Measurements from ENCODE around the gene CLEC18A. TPM values are rescaled to one million over a fixed set of nuclear protein-coding genes. Genes with fewer than 3 reads are reported as not detected.

Gene CLEC18A
- total RNA-seq, 2 donors from 2014 or later: 12.4 to 21.9 TPM

DNA sequence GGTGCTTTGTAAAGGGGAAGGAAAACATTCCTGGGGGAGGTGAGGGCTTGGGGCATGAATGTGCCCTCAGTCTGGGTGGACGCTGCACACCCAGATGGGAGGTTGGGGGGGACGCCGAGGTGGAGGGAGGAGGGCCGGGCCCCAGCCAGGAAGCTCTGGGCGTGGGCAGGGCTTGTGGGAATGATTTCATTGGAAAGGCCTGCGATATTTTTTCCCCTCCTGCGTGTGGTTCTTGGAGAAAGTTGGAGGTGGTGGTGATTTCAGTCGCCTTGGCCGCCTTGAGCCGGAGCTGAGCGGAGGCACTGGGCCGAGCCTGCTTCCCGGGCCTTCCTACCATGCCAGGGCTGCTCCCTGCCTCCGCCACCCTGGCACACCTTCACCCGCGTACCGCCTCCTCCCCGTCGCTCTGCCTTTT is 26.4 kb upstream of the CLEC18A start:
- DNase-seq (ENCODE audit: low spot score): peak; percentile 70
- peaks cover 26 to 68% of the 10 kb centered on the region in 2 donors for H3K4me1 ChIP-seq (ENCODE audit: control insufficient read depth in 1 of 2, low read depth in 2 of 2)
- ATAC-seq (ENCODE audit: insufficient number of reproducible peaks, low FRiP score, low read depth): peak; percentile 56
- H3K9me3 ChIP-seq: no peaks in the 10 kb centered on the region
- TF ChIP-seq, protein P1, sequence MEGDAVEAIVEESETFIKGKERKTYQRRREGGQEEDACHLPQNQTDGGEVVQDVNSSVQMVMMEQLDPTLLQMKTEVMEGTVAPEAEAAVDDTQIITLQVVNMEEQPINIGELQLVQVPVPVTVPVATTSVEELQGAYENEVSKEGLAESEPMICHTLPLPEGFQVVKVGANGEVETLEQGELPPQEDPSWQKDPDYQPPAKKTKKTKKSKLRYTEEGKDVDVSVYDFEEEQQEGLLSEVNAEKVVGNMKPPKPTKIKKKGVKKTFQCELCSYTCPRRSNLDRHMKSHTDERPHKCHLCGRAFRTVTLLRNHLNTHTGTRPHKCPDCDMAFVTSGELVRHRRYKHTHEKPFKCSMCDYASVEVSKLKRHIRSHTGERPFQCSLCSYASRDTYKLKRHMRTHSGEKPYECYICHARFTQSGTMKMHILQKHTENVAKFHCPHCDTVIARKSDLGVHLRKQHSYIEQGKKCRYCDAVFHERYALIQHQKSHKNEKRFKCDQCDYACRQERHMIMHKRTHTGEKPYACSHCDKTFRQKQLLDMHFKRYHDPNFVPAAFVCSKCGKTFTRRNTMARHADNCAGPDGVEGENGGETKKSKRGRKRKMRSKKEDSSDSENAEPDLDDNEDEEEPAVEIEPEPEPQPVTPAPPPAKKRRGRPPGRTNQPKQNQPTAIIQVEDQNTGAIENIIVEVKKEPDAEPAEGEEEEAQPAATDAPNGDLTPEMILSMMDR (IDR thresholded peaks at IDR 0.05): no peak
- H3K36me3 ChIP-seq: peaks cover 10% of the 10 kb centered on the region
- H3K27me3 ChIP-seq (replicated peaks; ENCODE audit: insufficient read depth): no peaks in the 10 kb centered on the region
- peak overlapping the region; percentile 96 for H3K27ac ChIP-seq
- H3K4me3 ChIP-seq: peak overlapping the region; percentile 78

DNA sequence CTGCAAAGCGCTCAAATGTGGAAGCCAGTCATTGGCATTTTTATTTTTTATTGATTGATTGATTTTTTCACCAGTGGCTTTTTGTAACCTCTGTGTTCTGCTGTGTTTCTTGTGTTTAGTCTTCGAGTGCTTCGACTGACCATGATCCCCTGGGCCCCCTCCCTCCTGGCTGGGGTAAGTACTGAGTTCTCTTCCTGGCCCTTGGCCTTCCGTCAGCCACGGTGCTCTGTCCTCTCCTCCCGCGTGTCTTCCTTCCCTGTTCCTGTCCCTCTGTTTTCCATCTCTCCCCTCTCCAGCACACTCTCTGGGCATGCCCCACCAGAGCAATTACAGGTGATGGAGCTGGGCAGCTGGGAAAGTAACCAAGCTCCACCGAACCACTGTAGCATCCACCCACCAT is 25.8 kb upstream of the CLEC18A start:
- Histone ChIP-seq H3K4me1 (ENCODE audit: control insufficient read depth in 1 of 2, low read depth in 2 of 2) (peaks cover 26 to 68% of the 10 kb centered on the region in 2 donors), H3K36me3 (peaks cover 12% of the 10 kb centered on the region), H3K27ac (peak overlapping the region; percentile 96), H3K27me3 (replicated peaks; ENCODE audit: insufficient read depth) (no peaks in the 10 kb centered on the region), H3K9me3 (no peaks in the 10 kb centered on the region), H3K4me3 (peak overlapping the region; percentile 78)
- TF ChIP-seq, protein P1 (IDR thresholded peaks at IDR 0.05): no peak
- DNase-seq (ENCODE audit: low spot score) (no peak), ATAC-seq (ENCODE audit: insufficient number of reproducible peaks, low FRiP score, low read depth) (no peak)

DNA sequence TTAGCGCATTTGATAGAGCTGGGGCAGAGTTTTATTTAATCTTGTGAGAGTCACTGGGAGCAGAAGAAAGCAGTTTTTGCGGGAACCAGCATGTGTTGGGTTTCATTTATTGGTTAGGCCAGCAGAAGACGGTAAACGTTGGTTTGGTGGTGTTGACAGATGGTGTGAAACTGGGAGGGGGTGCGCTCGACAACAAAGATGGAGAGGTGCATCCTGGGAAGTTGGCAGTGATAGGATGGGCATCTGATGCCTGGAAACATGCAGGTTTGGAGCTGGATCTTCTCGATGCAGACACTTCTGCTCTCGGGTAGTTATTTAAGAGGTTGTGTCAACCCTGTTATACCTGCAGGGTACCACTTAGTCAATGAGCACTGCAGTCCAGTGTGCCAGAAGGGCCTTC is 24.9 kb upstream of the CLEC18A start:
- H3K4me1 ChIP-seq (ENCODE audit: control insufficient read depth in 1 of 2, low read depth in 2 of 2): peaks cover 24 to 69% of the 10 kb centered on the region in 2 donors
- peak overlapping the region; percentile 78 for H3K4me3 ChIP-seq
- no peaks in the 10 kb centered on the region for H3K9me3 ChIP-seq
- no peak for DNase-seq (ENCODE audit: low spot score)
- H3K36me3 ChIP-seq: peaks cover 22% of the 10 kb centered on the region
- H3K27ac ChIP-seq: peak overlapping the region; percentile 96
- TF ChIP-seq, protein P1 (IDR thresholded peaks at IDR 0.05): peak; percentile 9
- H3K27me3 ChIP-seq (replicated peaks; ENCODE audit: insufficient read depth): no peaks in the 10 kb centered on the region
- ATAC-seq (ENCODE audit: insufficient number of reproducible peaks, low FRiP score, low read depth): no peak

DNA sequence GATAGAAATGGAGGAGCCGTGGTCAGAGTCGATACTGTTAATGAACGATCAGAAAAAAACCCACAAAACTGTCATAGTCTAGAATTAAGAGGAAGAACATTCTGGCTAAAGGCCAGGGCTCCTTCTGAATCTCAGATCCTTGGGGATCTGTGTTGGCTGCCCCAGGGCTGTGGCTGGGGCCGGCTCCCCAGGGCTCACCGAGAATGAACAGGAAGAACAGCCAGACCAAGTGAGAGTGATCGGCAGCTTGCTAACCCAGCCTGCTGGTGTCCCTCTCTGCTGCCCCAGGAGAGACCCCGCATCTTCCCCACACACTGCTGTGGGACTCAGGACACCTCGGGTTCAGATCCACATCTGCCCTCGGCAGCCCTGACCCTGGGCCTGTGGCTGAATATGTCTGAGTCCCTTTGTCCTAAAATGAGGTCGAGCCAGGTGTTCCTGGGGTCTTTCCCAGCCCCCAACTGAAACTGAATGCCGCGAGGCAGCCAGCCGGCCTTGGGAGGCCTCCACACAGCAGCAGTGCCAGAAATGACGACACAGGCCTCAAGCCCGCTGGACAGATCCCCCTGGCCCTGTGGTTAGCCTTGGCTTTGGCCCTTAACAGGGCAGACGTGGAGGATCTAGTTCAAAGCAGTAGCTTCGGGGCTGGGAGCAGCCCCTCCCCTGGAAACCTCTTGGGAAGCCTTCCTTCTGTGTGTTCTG is 23.9 kb upstream of the CLEC18A start:
- no peak for ATAC-seq (ENCODE audit: insufficient number of reproducible peaks, low FRiP score, low read depth)
- TF ChIP-seq, protein P1 (IDR thresholded peaks at IDR 0.05): no peak
- peak overlapping the region; percentile 78 for H3K4me3 ChIP-seq
- no peaks in the 10 kb centered on the region for H3K9me3 ChIP-seq
- DNase-seq (ENCODE audit: low spot score): no peak
- H3K4me1 ChIP-seq (ENCODE audit: control insufficient read depth in 1 of 2, low read depth in 2 of 2): peaks cover 20 to 69% of the 10 kb centered on the region in 2 donors
- H3K27ac ChIP-seq: peak overlapping the region; percentile 96
- peaks cover 31% of the 10 kb centered on the region for H3K36me3 ChIP-seq
- no peaks in the 10 kb centered on the region for H3K27me3 ChIP-seq (replicated peaks; ENCODE audit: insufficient read depth)

DNA sequence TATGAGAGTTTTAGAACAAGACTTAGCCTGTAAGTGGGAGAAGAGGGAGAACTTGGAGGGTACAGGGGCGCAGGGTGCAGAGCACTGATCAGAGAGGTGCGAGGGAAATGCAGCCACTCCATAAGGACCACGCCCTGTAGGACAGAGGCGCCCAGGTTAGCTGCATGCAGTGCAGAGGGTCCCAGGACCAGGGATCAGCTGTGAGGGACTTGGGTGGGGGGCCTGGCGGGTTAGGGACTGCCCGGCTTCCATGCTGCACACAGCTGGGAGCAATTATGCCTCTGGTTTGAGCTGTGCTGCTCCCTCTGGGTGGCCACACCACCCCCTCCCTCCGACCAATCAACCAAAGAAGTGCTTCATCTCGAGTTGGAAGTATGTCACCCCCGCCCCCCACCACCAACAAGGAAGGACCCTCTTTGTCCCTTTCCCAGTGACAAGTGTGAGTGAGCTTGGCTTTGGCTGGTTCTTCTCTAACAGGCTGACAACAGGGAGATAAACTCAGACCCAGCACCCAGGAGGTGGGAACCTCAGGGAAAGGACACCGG is 22.2 kb upstream of the CLEC18A start:
- TF ChIP-seq, protein P1 (IDR thresholded peaks at IDR 0.05): no peak
- Histone ChIP-seq H3K4me3 (peak overlapping the region; percentile 78), H3K27ac (peak overlapping the region; percentile 96), H3K27me3 (replicated peaks; ENCODE audit: insufficient read depth) (no peaks in the 10 kb centered on the region), H3K9me3 (no peaks in the 10 kb centered on the region), H3K36me3 (peaks cover 49% of the 10 kb centered on the region), H3K4me1 (ENCODE audit: control insufficient read depth in 1 of 2, low read depth in 2 of 2) (peaks cover 16 to 70% of the 10 kb centered on the region in 2 donors)
- DNase-seq (ENCODE audit: low spot score): no peak
- no peak for ATAC-seq (ENCODE audit: insufficient number of reproducible peaks, low FRiP score, low read depth)

Measured in thoracic aorta (tissue), 2 donors.